Measurements from ENCODE around the gene SDHB.

SDHB gene

DNA sequence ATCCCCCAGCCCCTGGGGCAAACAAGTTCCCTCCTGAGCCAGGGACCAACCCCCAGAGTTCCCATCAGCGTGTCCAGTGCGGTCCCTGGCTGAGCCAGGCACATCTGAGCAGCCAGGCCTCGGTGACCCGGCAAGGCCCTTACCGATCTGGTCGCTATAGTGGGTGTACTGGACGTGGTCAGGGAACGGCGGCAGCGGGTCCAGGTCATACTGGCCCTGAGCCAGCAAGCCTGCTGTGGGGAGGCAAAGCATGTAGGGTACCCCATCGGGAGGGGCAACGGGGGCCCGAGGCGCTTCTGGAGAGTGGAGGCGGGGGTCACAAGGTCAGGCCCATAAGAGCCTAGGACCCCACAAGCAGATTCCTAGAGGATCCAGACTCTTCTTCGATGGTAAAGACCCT lies 76.9 kb downstream of the SDHB start:
- no peak overlapping the region for H3K27ac ChIP-seq (replicated peaks)
- no peak for DNase-seq (ENCODE audit: low read depth in 1 of 2, low spot score in 1 of 2)
- TF ChIP-seq SPI1 (IDR thresholded peaks at IDR 0.05; ENCODE audit: borderline replicate concordance, low read depth): no peak
- TF ChIP-seq, protein P1, sequence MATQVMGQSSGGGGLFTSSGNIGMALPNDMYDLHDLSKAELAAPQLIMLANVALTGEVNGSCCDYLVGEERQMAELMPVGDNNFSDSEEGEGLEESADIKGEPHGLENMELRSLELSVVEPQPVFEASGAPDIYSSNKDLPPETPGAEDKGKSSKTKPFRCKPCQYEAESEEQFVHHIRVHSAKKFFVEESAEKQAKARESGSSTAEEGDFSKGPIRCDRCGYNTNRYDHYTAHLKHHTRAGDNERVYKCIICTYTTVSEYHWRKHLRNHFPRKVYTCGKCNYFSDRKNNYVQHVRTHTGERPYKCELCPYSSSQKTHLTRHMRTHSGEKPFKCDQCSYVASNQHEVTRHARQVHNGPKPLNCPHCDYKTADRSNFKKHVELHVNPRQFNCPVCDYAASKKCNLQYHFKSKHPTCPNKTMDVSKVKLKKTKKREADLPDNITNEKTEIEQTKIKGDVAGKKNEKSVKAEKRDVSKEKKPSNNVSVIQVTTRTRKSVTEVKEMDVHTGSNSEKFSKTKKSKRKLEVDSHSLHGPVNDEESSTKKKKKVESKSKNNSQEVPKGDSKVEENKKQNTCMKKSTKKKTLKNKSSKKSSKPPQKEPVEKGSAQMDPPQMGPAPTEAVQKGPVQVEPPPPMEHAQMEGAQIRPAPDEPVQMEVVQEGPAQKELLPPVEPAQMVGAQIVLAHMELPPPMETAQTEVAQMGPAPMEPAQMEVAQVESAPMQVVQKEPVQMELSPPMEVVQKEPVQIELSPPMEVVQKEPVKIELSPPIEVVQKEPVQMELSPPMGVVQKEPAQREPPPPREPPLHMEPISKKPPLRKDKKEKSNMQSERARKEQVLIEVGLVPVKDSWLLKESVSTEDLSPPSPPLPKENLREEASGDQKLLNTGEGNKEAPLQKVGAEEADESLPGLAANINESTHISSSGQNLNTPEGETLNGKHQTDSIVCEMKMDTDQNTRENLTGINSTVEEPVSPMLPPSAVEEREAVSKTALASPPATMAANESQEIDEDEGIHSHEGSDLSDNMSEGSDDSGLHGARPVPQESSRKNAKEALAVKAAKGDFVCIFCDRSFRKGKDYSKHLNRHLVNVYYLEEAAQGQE (IDR thresholded peaks at IDR 0.05; ENCODE audit: insufficient replicate concordance, low read depth): no peak
- TF ChIP-seq, protein P2, sequence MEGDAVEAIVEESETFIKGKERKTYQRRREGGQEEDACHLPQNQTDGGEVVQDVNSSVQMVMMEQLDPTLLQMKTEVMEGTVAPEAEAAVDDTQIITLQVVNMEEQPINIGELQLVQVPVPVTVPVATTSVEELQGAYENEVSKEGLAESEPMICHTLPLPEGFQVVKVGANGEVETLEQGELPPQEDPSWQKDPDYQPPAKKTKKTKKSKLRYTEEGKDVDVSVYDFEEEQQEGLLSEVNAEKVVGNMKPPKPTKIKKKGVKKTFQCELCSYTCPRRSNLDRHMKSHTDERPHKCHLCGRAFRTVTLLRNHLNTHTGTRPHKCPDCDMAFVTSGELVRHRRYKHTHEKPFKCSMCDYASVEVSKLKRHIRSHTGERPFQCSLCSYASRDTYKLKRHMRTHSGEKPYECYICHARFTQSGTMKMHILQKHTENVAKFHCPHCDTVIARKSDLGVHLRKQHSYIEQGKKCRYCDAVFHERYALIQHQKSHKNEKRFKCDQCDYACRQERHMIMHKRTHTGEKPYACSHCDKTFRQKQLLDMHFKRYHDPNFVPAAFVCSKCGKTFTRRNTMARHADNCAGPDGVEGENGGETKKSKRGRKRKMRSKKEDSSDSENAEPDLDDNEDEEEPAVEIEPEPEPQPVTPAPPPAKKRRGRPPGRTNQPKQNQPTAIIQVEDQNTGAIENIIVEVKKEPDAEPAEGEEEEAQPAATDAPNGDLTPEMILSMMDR (IDR thresholded peaks at IDR 0.05; ENCODE audit: insufficient read depth, low read length): no peak
- no peak for TF ChIP-seq POLR2AphosphoS5 (IDR thresholded peaks at IDR 0.05; ENCODE audit: low read depth)
- no peak for TF ChIP-seq GABPA (IDR thresholded peaks at IDR 0.05; ENCODE audit: low read depth)

DNA sequence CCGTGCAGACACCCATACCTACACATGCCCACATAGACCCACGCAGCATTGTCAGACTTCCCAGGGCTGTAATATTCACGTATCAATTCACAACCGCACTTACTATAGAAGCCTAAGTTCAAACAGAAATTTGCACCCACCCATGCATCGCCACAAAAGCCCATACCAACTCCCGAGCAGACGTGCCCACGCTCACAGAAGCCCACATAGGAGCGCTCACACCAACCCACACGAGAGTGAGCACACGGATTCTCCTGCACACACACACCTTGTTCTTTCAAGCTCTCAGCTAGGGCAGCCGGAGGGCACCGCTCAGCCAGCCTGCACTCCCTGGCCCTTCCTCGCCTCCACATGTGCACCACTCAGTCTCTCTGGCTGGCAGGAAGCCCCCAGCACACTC lies 78.0 kb downstream of the SDHB start:
- DNase-seq (ENCODE audit: low read depth in 1 of 2, low spot score in 1 of 2): no peak
- H3K4me3 ChIP-seq (replicated peaks; ENCODE audit: insufficient read depth, low read length): no peak overlapping the region
- no peak overlapping the region for H3K27ac ChIP-seq (replicated peaks)
- H3K27me3 ChIP-seq (ENCODE audit: insufficient read depth, poor library complexity, severe bottlenecking): peaks cover 14% of the 10 kb centered on the region
- TF ChIP-seq, protein P2 (IDR thresholded peaks at IDR 0.05; ENCODE audit: insufficient read depth, low read length): no peak
- TF ChIP-seq POLR2AphosphoS5 (IDR thresholded peaks at IDR 0.05; ENCODE audit: low read depth) (no peak), GABPA (IDR thresholded peaks at IDR 0.05; ENCODE audit: low read depth) (no peak), SPI1 (IDR thresholded peaks at IDR 0.05; ENCODE audit: borderline replicate concordance, low read depth) (no peak)
- TF ChIP-seq, protein P1 (IDR thresholded peaks at IDR 0.05; ENCODE audit: insufficient replicate concordance, low read depth): no peak

More for the DNA sequence above, 76.9 kb downstream of the SDHB start:
- Histone ChIP-seq H3K4me3 (replicated peaks; ENCODE audit: insufficient read depth, low read length) (no peak overlapping the region), H3K27me3 (ENCODE audit: insufficient read depth, poor library complexity, severe bottlenecking) (peaks cover 23% of the 10 kb centered on the region)

DNA sequence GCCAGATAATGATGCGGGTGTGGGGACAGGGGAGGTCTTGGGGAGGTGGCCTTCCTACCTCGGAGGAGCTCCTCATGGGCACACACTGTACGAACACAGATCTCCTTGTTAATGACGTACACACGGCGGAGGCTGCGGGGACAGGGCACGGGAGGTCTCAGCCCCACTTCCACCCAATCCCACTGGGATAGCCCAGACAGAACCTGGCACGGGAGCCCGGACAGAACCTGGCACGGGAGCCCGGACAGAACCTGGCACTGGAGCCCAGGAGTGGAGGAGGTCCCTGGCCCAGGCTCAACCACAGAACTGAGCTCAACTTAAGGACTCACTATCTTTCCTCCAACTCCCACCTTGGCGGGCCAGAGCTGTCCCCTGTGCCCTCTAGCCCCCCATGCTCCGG lies 78.6 kb downstream of the SDHB start:
- Histone ChIP-seq H3K27me3 (ENCODE audit: insufficient read depth, poor library complexity, severe bottlenecking) (peaks cover 11% of the 10 kb centered on the region), H3K4me3 (replicated peaks; ENCODE audit: insufficient read depth, low read length) (no peak overlapping the region), H3K27ac (replicated peaks) (no peak overlapping the region)
- DNase-seq (ENCODE audit: low read depth in 1 of 2, low spot score in 1 of 2): no peak
- TF ChIP-seq SPI1 (IDR thresholded peaks at IDR 0.05; ENCODE audit: borderline replicate concordance, low read depth) (no peak), GABPA (IDR thresholded peaks at IDR 0.05; ENCODE audit: low read depth) (no peak), POLR2AphosphoS5 (IDR thresholded peaks at IDR 0.05; ENCODE audit: low read depth) (no peak)
- TF ChIP-seq, protein P1 (IDR thresholded peaks at IDR 0.05; ENCODE audit: insufficient replicate concordance, low read depth): no peak
- TF ChIP-seq, protein P2 (IDR thresholded peaks at IDR 0.05; ENCODE audit: insufficient read depth, low read length): no peak

All from HL-60 (cell line).